SK-N-SH treated with all-trans-retinoic acid at 6 μM for 48 hours (cell line): Measurements from ENCODE around the gene ARHGEF10L.

ENCODE experiments used
- RARB ChIP-seq: fragments of 250-450 bp; sonication (Bioruptor Pico); IDR thresholded peaks from 2 replicates; pipeline ENCODE4 v1.8.0; 2021; ENCODE audit warnings: mild to moderate bottlenecking, moderate library complexity
- TCF4 ChIP-seq: fragments of 250-450 bp; sonication (Bioruptor Pico); IDR thresholded peaks from 2 replicates; pipeline ENCODE4 v1.8.0; 2021; ENCODE audit warnings: mild to moderate bottlenecking, moderate library complexity, borderline replicate concordance
- ZNF565 ChIP-seq: fragments of 450-650 bp; formaldehyde crosslinking; conservative IDR thresholded peaks from 2 replicates; pipeline ENCODE4 v1.5.0; 2020; ENCODE audit warnings: low read depth, mild to moderate bottlenecking, moderate library complexity

DNA sequence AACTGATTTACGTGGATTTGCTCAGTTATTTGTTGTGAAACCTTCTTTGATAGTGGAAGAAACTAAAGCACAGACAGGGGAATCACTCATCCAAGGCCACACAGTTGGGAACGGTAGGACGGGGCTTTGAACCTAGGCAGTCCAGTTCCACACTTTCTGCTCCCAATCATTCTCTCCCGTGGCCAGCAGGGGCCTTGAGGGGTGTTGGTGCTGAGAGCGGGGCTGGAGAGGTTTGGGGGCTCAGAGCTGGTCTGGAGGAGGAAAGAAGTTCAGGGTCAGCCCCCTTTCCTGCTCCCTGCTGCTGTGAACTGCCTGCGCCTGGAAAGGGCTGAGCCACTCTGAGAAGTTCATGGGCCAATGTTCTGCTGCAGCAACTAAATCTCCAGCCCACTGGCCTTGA, 184.2 kb downstream of the ARHGEF10L start:
- no peak for TF ChIP-seq TCF4 (CRISPR knock-in tag)
- no peak for TF ChIP-seq RARB (CRISPR knock-in tag)
- TF ChIP-seq ZNF565 (CRISPR knock-in tag), result no peak
